H1 (cell line): Measurements from ENCODE around the gene SMG5. TPM values are rescaled to one million over a fixed set of nuclear protein-coding genes. Genes with fewer than 3 reads are reported as not detected.

Source experiments
- CTCF ChIA-PET: fragments of 300-600 bp; sonication (Branson Sonifier 250); formaldehyde crosslinking; loops from one replicate; lab custom pipeline; 2021; ENCODE audit not compliant: partially characterized antibody; lab: Charles Lee
- POLR2A ChIA-PET: fragments of 300-600 bp; sonication (Branson Sonifier 250); formaldehyde crosslinking; loops from one replicate; lab custom pipeline; 2021; ENCODE audit warnings: inconsistent platforms; ENCODE audit not compliant: partially characterized antibody; lab: Charles Lee
- DNase-seq, 2 experiments: peaks; one replicate each; pipeline versions ENCODE4 v3.0.0 to v3.0.0-alpha.2; 2010 to 2022; ENCODE audit warnings: low spot score in 2 of 2, low read depth in 1 of 2, mixed read lengths in 1 of 2
- FAIRE-seq: peaks from 2 replicates; lab custom pipeline; 2011; peaks lifted over from hg19 to GRCh38; lab: Jason Lieb, UNC
- H2AFZ ChIP-seq: 2 replicates; pipeline ENCODE4 v1.8.1; 2012; ENCODE audit warnings: low read length, inconsistent platforms
- H2AK5ac ChIP-seq: 2 replicates; pipeline ENCODE4 v1.6.1; 2013; ENCODE audit warnings: low read depth, low read length
- H2BK120ac ChIP-seq: replicated peaks from 2 replicates; pipeline ENCODE3; 2013; ENCODE audit warnings: low read depth, low read length, inconsistent platforms
- H2BK12ac ChIP-seq: 2 replicates; pipeline ENCODE4 v1.6.1; 2013; ENCODE audit warnings: low read depth, low read length
- H2BK15ac ChIP-seq: 2 replicates; pipeline ENCODE4 v1.6.1; 2013; ENCODE audit warnings: low read length
- H2BK20ac ChIP-seq: 2 replicates; pipeline ENCODE4 v1.6.1; 2013; ENCODE audit warnings: low read length
- H2BK5ac ChIP-seq: 2 replicates; pipeline ENCODE4 v1.6.1; 2013; ENCODE audit warnings: low read depth, low read length
- H3K14ac ChIP-seq: 2 replicates; pipeline ENCODE4 v1.6.1; 2013; ENCODE audit warnings: inconsistent platforms; ENCODE audit not compliant: insufficient read length
- H3K18ac ChIP-seq: 2 replicates; pipeline ENCODE4 v1.6.1; 2013; ENCODE audit warnings: low read length; ENCODE audit errors: extremely low read depth
- H3K23ac ChIP-seq: 2 replicates; pipeline ENCODE4 v1.6.1; 2013; ENCODE audit warnings: inconsistent platforms; ENCODE audit not compliant: insufficient read length
- H3K23me2 ChIP-seq: 2 replicates; pipeline ENCODE4 v1.6.1; 2013; ENCODE audit warnings: low read depth, low read length
- H3K27ac ChIP-seq: 2 replicates; pipeline ENCODE4 v1.6.1; 2011; ENCODE audit warnings: low read depth, low read length, inconsistent platforms
- H3K27me3 ChIP-seq, 4 experiments: replicated peaks in 1 of 4; 1 replicate in 1 of 4; 2 replicates in 3 of 4; pipeline versions ENCODE4 v1.6.1 to v1.8.1; 2011 to 2013; ENCODE audit warnings: low read length in 3 of 4, mild to moderate bottlenecking in 3 of 4, inconsistent platforms in 2 of 4, mixed read lengths in 2 of 4, moderate library complexity in 1 of 4; ENCODE audit not compliant: control insufficient read depth in 3 of 4, insufficient read depth in 3 of 4; ENCODE audit errors: extremely low read depth in 1 of 4
- H3K36me3 ChIP-seq, 4 experiments: 2 replicates each; pipeline versions ENCODE4 v1.6.1 to v1.8.1; 2011 to 2013; ENCODE audit warnings: mild to moderate bottlenecking in 4 of 4, low read length in 3 of 4, moderate library complexity in 2 of 4, control low read depth in 1 of 4, inconsistent platforms in 1 of 4; ENCODE audit not compliant: insufficient read depth in 4 of 4, control insufficient read depth in 2 of 4
- H3K4ac ChIP-seq: replicated peaks from 2 replicates; pipeline ENCODE3; 2013; ENCODE audit warnings: low read length, low read depth, mixed read lengths, inconsistent platforms; ENCODE audit not compliant: insufficient read length
- H3K4me1 ChIP-seq, 4 experiments: replicated peaks in 1 of 4; 1 replicate in 1 of 4; 2 replicates in 3 of 4; pipeline versions ENCODE4 v1.6.1 to v1.8.1; 2011 to 2013; ENCODE audit warnings: low read length in 3 of 4, inconsistent platforms in 2 of 4, mixed read lengths in 1 of 4; ENCODE audit not compliant: insufficient read depth in 4 of 4, control insufficient read depth in 3 of 4
- H3K4me2 ChIP-seq, 2 experiments: 2 replicates each; pipeline versions ENCODE4 v1.6.1 to v1.8.1; 2011 to 2013; ENCODE audit warnings: low read depth in 2 of 2, low read length in 2 of 2, control low read depth in 1 of 2, inconsistent platforms in 1 of 2, mild to moderate bottlenecking in 1 of 2; ENCODE audit not compliant: insufficient read depth in 1 of 2
- H3K4me3 ChIP-seq, 4 experiments: fragments of 200-600, 300-600 bp in 1 of 4; sonication (generic), shearing (Covaris generic), sonication (Bioruptor Twin) in 1 of 4; 2 replicates each; pipeline versions ENCODE4 v1.5.1 to v1.8.1; 2011 to 2016; ENCODE audit warnings: low read length in 4 of 4, low read depth in 3 of 4, control low read depth in 2 of 4, inconsistent platforms in 2 of 4, mild to moderate bottlenecking in 2 of 4, mixed read lengths in 1 of 4, moderate library complexity in 1 of 4; ENCODE audit not compliant: insufficient read depth in 2 of 4; ENCODE audit errors: extremely low read depth in 1 of 4
- H3K56ac ChIP-seq: replicated peaks from 2 replicates; pipeline ENCODE3; 2013; ENCODE audit warnings: low read depth, mild to moderate bottlenecking, mixed read lengths, low read length, inconsistent platforms; ENCODE audit not compliant: insufficient read length
- H3K79me1 ChIP-seq: 2 replicates; pipeline ENCODE4 v1.6.1; 2013; ENCODE audit warnings: low read depth, low read length, control low read depth
- H3K79me2 ChIP-seq, 2 experiments: 2 replicates each; pipeline versions ENCODE4 v1.6.1 to v1.8.1; 2012 to 2013; ENCODE audit warnings: low read length in 2 of 2, mild to moderate bottlenecking in 2 of 2, inconsistent platforms in 1 of 2; ENCODE audit not compliant: insufficient read depth in 2 of 2, control insufficient read depth in 1 of 2
- H3K9ac ChIP-seq, 4 experiments: replicated peaks in 1 of 4; 1 replicate in 1 of 4; 2 replicates in 3 of 4; pipeline versions ENCODE4 v1.6.1 to v1.8.1; 2011 to 2013; ENCODE audit warnings: low read depth in 3 of 4, low read length in 3 of 4, control low read depth in 2 of 4, mild to moderate bottlenecking in 2 of 4, moderate library complexity in 2 of 4, inconsistent platforms in 1 of 4; ENCODE audit errors: extremely low read depth in 1 of 4
- H3K9me3 ChIP-seq, 2 experiments: 2 replicates each; pipeline versions ENCODE4 v1.6.1 to v1.8.1; 2012 to 2013; ENCODE audit warnings: mild to moderate bottlenecking in 2 of 2, moderate library complexity in 2 of 2, control low read depth in 1 of 2, inconsistent platforms in 1 of 2, low read depth in 1 of 2, low read length in 1 of 2, mixed read lengths in 1 of 2; ENCODE audit not compliant: insufficient read depth in 2 of 2
- H4K20me1 ChIP-seq, 2 experiments: replicated peaks in 1 of 2; 2 replicates each; pipeline versions ENCODE3 to v1.8.1; 2011 to 2013; ENCODE audit warnings: inconsistent platforms in 2 of 2, low read length in 2 of 2, mild to moderate bottlenecking in 1 of 2; ENCODE audit not compliant: insufficient read depth in 2 of 2, control insufficient read depth in 1 of 2
- H4K5ac ChIP-seq: 2 replicates; pipeline ENCODE4 v1.6.1; 2013; ENCODE audit warnings: low read length, low read depth, mixed read lengths, inconsistent platforms; ENCODE audit not compliant: insufficient read length
- H4K8ac ChIP-seq: 2 replicates; pipeline ENCODE4 v1.8.0; 2013; ENCODE audit warnings: mild to moderate bottlenecking, moderate library complexity, low read length, inconsistent platforms; ENCODE audit not compliant: insufficient read depth; ENCODE audit errors: extremely low read depth
- H4K91ac ChIP-seq: replicated peaks from 2 replicates; pipeline ENCODE3; 2013; ENCODE audit warnings: low read length, mixed read lengths, inconsistent platforms; ENCODE audit not compliant: insufficient read length
- BACH1 ChIP-seq: IDR thresholded peaks from 2 replicates; pipeline ENCODE4 v1.6.1; 2012; ENCODE audit warnings: low read length, improper control_type of control experiment
- CBX5 ChIP-seq: fragments of 300-800, 300-1000 bp; sonication (generic); IDR thresholded peaks from 2 replicates; pipeline ENCODE4 v1.7.1; 2016; ENCODE audit warnings: antibody characterized with exemption, low read length, low read depth
- FOSL1 ChIP-seq: IDR thresholded peaks from 2 replicates; pipeline ENCODE4 v1.6.1; 2011; ENCODE audit warnings: mild to moderate bottlenecking, low read depth, low read length, moderate library complexity; ENCODE audit not compliant: insufficient read depth
- KDM4A ChIP-seq: IDR thresholded peaks from one replicate; pipeline ENCODE4 v1.7.1; 2012; ENCODE audit warnings: low read depth, mild to moderate bottlenecking, moderate library complexity, low read length, inconsistent platforms; ENCODE audit not compliant: severe bottlenecking
- POLR2A ChIP-seq, 2 experiments: IDR thresholded peaks; 1 replicate in 1 of 2; 2 replicates in 1 of 2; pipeline ENCODE4 v1.6.1; 2011; ENCODE audit warnings: low read depth in 2 of 2, low read length in 2 of 2, mild to moderate bottlenecking in 2 of 2; ENCODE audit errors: control extremely low read depth in 1 of 2
- RBBP5 ChIP-seq: IDR thresholded peaks from 2 replicates; pipeline ENCODE4 v1.7.1; 2012; ENCODE audit warnings: low read depth, mild to moderate bottlenecking, inconsistent platforms, low read length, moderate library complexity, borderline replicate concordance
- RXRA ChIP-seq: IDR thresholded peaks from 2 replicates; pipeline ENCODE4 v1.6.1; 2011; ENCODE audit warnings: low read depth, mild to moderate bottlenecking, low read length, moderate library complexity; ENCODE audit not compliant: insufficient read depth
- SIN3A ChIP-seq, 2 experiments: IDR thresholded peaks in 1 of 2; conservative IDR thresholded peaks in 1 of 2; 2 replicates each; pipeline ENCODE4 v1.6.1; 2011 to 2012; ENCODE audit warnings: low read length in 2 of 2, improper control_type of control experiment in 1 of 2, low read depth in 1 of 2, mild to moderate bottlenecking in 1 of 2
- SP1 ChIP-seq: IDR thresholded peaks from 2 replicates; pipeline ENCODE4 v1.6.1; 2011; ENCODE audit warnings: low read depth, low read length
- WGBS, 2 experiments: shearing (Covaris generic) in 1 of 2; methylation state at CpG; one replicate each; pipeline versions ENCODE4 v1.1.6 to v1.1.7; 2013 to 2015; ENCODE audit warnings: low lambda C conversion rate in 2 of 2, mixed read lengths in 2 of 2, inconsistent platforms in 1 of 2, low coverage in 1 of 2, missing lambda C conversion rate in 1 of 2; ENCODE audit not compliant: insufficient replicate concordance in 2 of 2, insufficient coverage in 1 of 2, insufficient read length in 1 of 2; ENCODE audit errors: extremely low coverage in 1 of 2, missing lambda C conversion rate in 1 of 2; 5-methylcytosine and 5-hydroxymethylcytosine counted together
- polyA plus RNA-seq, 7 experiments: library from polyadenylated mRNA; depleted of rRNA in 3 of 7; stranded (reverse) in 5 of 7; unstranded in 2 of 7; fragments of >200 nt in 5 of 7; fragments of 200-250 nt in 2 of 7; gene quantifications; 1 replicate in 5 of 7; 2 replicates in 1 of 7; 4 replicates in 1 of 7; pipeline versions ENCODE4 v1.2.1 to v1.2.3, GENCODE V29; 2011 to 2013; ENCODE audit warnings: missing spikeins in 2 of 7, mixed read lengths in 2 of 7
- total RNA-seq: library from RNA; stranded (reverse); fragmentation: NEBNext Ultra II Directional; extraction: Animal tissue kit (Norgen Biotek cat#: 25700); gene quantifications from 2 replicates; pipeline ENCODE4 v1.2.1, GENCODE V29; 2021
- TF ChIP-seq, protein P1 (sequence below): IDR thresholded peaks from 2 replicates; pipeline ENCODE4 v1.6.1; 2011; ENCODE audit warnings: low read length, improper control_type of control experiment
- TF ChIP-seq, protein P2 (sequence below): IDR thresholded peaks from 2 replicates; pipeline ENCODE4 v1.6.1; 2012; ENCODE audit warnings: low read length, inconsistent platforms

SMG5 gene
- total and polyA plus RNA-seq, 2 of the 8 experiments (the other 6 are each of a cell fraction or from before 2014, with no cell fraction given): 32.7 to 98.0 TPM

DNA sequence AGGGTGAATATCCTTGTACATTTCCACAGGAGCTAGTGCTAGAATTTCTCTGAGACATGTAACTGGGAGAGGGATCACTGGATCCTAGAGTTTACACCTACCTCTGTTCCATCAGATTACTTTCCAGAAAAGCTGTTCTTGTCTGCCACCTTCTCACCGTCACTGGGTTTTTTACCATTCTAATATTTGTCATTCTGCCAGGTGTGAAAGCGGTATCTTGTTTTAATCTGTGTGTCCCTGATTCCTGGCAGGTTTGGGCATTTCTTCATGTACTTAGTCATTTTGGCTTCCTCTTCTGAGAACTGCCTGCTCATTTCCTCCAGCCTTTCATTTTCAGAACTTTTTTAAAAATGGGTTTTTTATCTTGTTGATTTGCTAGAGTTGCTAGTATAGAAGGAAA lies 64.8 kb downstream of the SMG5 start:
- no peak for DNase-seq
- H3K4me1 ChIP-seq: no peaks in the 10 kb centered on the region; a peak in 1 of 7 replicates
- no peak overlapping the region for H3K18ac ChIP-seq
- 100% methylated on average over 2 of the region's 2 CpGs; no CpG with 5 or more reads in 1 of the 2 experiments for WGBS, 2 experiments
- peaks cover 7 to 28% of the 10 kb centered on the region in 2 experiments for H3K79me2 ChIP-seq
- no peak overlapping the region for H2BK5ac ChIP-seq
- no peak overlapping the region for H2AFZ ChIP-seq
- H4K5ac ChIP-seq: no peak overlapping the region
- no peak overlapping the region for H2BK20ac ChIP-seq
- H2BK15ac ChIP-seq: no peak overlapping the region
- H2AK5ac ChIP-seq: no peak overlapping the region
- no peak overlapping the region for H2BK12ac ChIP-seq
- FAIRE-seq: no peak
- no peak overlapping the region for H3K4ac ChIP-seq
- no peak overlapping the region for H3K56ac ChIP-seq
- H4K20me1 ChIP-seq: peaks cover 0 to 4% of the 10 kb centered on the region in 2 experiments
- no peak overlapping the region for H3K23ac ChIP-seq
- H3K4me2 ChIP-seq: no peak overlapping the region
- H3K4me3 ChIP-seq: no peak overlapping the region
- no peaks in the 10 kb centered on the region for H3K27me3 ChIP-seq
- H3K14ac ChIP-seq: no peak overlapping the region
- no peak overlapping the region for H2BK120ac ChIP-seq
- H3K79me1 ChIP-seq: peaks cover 14% of the 10 kb centered on the region
- POLR2A ChIA-PET: interaction anchor here (0.8 to 1.2 kb wide), 4 partner anchors 21 to 141 kb away, joined by 3 to 5 read pairs (median 3); no protein-coding TSS in a partner anchor
- H3K23me2 ChIP-seq: no peaks in the 10 kb centered on the region
- H3K9me3 ChIP-seq: no peaks in the 10 kb centered on the region; a peak in 1 of 4 replicates
- CTCF ChIA-PET: interaction anchor here (1.2 to 47.2 kb wide), 2 partner anchors 17 to 77 kb away, joined by 4 to 1265 read pairs; partner anchors contain the start of gene SEMA4A
- H3K36me3 ChIP-seq: peaks cover under 1 to 26% (median 7%) of the 10 kb centered on the region in 4 experiments; a peak in 5 of 8 replicates
- H3K9ac ChIP-seq: no peak overlapping the region
- H3K27ac ChIP-seq: no peak overlapping the region
- no peak overlapping the region for H4K91ac ChIP-seq
- no peak overlapping the region for H4K8ac ChIP-seq
- no peak for TF ChIP-seq RBBP5
- TF ChIP-seq KDM4A: no peak
- TF ChIP-seq POLR2A (IDR thresholded peaks at IDR 0.05; ENCODE audit: control extremely low read depth in 1 of 2, low read depth in 2 of 2, low read length in 2 of 2): no peak
- no peak for TF ChIP-seq FOSL1
- TF ChIP-seq, protein P1, sequence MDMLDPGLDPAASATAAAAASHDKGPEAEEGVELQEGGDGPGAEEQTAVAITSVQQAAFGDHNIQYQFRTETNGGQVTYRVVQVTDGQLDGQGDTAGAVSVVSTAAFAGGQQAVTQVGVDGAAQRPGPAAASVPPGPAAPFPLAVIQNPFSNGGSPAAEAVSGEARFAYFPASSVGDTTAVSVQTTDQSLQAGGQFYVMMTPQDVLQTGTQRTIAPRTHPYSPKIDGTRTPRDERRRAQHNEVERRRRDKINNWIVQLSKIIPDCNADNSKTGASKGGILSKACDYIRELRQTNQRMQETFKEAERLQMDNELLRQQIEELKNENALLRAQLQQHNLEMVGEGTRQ: no peak
- TF ChIP-seq SP1: no peak
- TF ChIP-seq, protein P2, sequence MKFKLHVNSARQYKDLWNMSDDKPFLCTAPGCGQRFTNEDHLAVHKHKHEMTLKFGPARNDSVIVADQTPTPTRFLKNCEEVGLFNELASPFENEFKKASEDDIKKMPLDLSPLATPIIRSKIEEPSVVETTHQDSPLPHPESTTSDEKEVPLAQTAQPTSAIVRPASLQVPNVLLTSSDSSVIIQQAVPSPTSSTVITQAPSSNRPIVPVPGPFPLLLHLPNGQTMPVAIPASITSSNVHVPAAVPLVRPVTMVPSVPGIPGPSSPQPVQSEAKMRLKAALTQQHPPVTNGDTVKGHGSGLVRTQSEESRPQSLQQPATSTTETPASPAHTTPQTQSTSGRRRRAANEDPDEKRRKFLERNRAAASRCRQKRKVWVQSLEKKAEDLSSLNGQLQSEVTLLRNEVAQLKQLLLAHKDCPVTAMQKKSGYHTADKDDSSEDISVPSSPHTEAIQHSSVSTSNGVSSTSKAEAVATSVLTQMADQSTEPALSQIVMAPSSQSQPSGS: no peak
- no peak for TF ChIP-seq BACH1
- no peak for TF ChIP-seq CBX5
- no peak for TF ChIP-seq RXRA
- no peak for TF ChIP-seq SIN3A (conservative IDR thresholded peaks at IDR 0.05 in 1 of 2, IDR thresholded peaks at IDR 0.05 in 1 of 2; ENCODE audit: low read depth in 1 of 2, low read length in 2 of 2)
